ENCODE results near the gene CD247.

GRCh38 chr1:167425482-167425881 is 92.8 kb downstream of the CD247 start:
- TF ChIP-seq POLR2A (IDR thresholded peaks at IDR 0.05; ENCODE audit: low read length) (no peak), GATA1 (IDR thresholded peaks at IDR 0.05; ENCODE audit: low read depth, low read length) (no peak)

Measured in erythroblast (primary cell).